ENCODE results near the gene USP34. TPM values are rescaled to one million over a fixed set of nuclear protein-coding genes. Genes with fewer than 3 reads are reported as not detected.

The USP34 gene
- total and polyA plus RNA-seq, 2 of the 8 experiments (the other 6 are each of a cell fraction or from before 2014, with no cell fraction given), result 56.7 to 91.7 TPM

- Histone ChIP-seq H3K79me1 (ENCODE audit: low read depth, low read length) (peaks cover 5% of the 10 kb centered on the region; the same call in 1 of the 2 replicates), H3K4ac (replicated peaks; ENCODE audit: insufficient read length, low read depth, low read length) (no peak overlapping the region), H3K27me3 (replicated peaks in 1 of 4; ENCODE audit: control insufficient read depth in 3 of 4, extremely low read depth in 1 of 4, insufficient read depth in 3 of 4, low read length in 3 of 4) (no peaks in the 10 kb centered on the region), H4K91ac (replicated peaks; ENCODE audit: insufficient read length, low read length) (no peak overlapping the region), H2BK5ac (ENCODE audit: low read depth, low read length) (no peak overlapping the region), H2AFZ (ENCODE audit: low read length) (no peak overlapping the region), H3K9ac (replicated peaks in 1 of 4; ENCODE audit: extremely low read depth in 1 of 4, low read depth in 3 of 4, low read length in 3 of 4) (no peak overlapping the region), H3K9me3 (ENCODE audit: insufficient read depth in 2 of 2, low read depth in 1 of 2, low read length in 1 of 2) (peaks cover 11 to 12% of the 10 kb centered on the region in 2 experiments; a peak in 2 of 4 replicates), H4K8ac (ENCODE audit: extremely low read depth, insufficient read depth, low read length) (no peak overlapping the region), H2BK120ac (replicated peaks; ENCODE audit: low read depth, low read length) (no peak overlapping the region), H3K4me1 (replicated peaks in 1 of 4; ENCODE audit: control insufficient read depth in 3 of 4, insufficient read depth in 4 of 4, low read length in 3 of 4) (0 out of 7 replicates have a peak, but pooled peaks cover 0 to 2% (median 0%) of the 10 kb centered on the region in 4 experiments), H3K27ac (ENCODE audit: low read depth, low read length) (no peak overlapping the region), H4K5ac (ENCODE audit: insufficient read length, low read depth, low read length) (no peak overlapping the region), H3K4me2 (ENCODE audit: insufficient read depth in 1 of 2, low read depth in 2 of 2, low read length in 2 of 2) (no peak overlapping the region), H2BK15ac (ENCODE audit: low read length) (no peak overlapping the region), H2BK12ac (ENCODE audit: low read depth, low read length) (no peak overlapping the region), H3K36me3 (ENCODE audit: control insufficient read depth in 2 of 4, insufficient read depth in 4 of 4, low read length in 3 of 4) (peaks cover 0 to 10% (median 5%) of the 10 kb centered on the region in 4 experiments; a peak in 4 of 8 replicates), H3K18ac (ENCODE audit: extremely low read depth, low read length) (no peak overlapping the region), H4K20me1 (replicated peaks in 1 of 2; ENCODE audit: control insufficient read depth in 1 of 2, insufficient read depth in 2 of 2, low read length in 2 of 2) (peaks cover 0 to 4% of the 10 kb centered on the region in 2 experiments), H3K79me2 (ENCODE audit: control insufficient read depth in 1 of 2, insufficient read depth in 2 of 2, low read length in 2 of 2) (peaks cover 0 to 83% of the 10 kb centered on the region in 2 experiments; a peak in 2 of 4 replicates), H3K23me2 (ENCODE audit: low read depth, low read length) (no peaks in the 10 kb centered on the region), H3K14ac (ENCODE audit: insufficient read length) (no peak overlapping the region), H2BK20ac (ENCODE audit: low read length) (no peak overlapping the region), H3K4me3 (ENCODE audit: extremely low read depth in 1 of 4, insufficient read depth in 2 of 4, low read depth in 3 of 4, low read length in 4 of 4) (no peak overlapping the region), H3K56ac (replicated peaks; ENCODE audit: insufficient read length, low read depth, low read length) (no peak overlapping the region), H2AK5ac (ENCODE audit: low read depth, low read length) (no peak overlapping the region), H3K23ac (ENCODE audit: insufficient read length) (no peak overlapping the region)
- TF ChIP-seq HDAC6 (IDR thresholded peaks at IDR 0.05; ENCODE audit: low read depth, low read length) (no peak), KDM1A (IDR thresholded peaks at IDR 0.05; ENCODE audit: borderline replicate concordance, low read length) (no peak), NRF1 (IDR thresholded peaks at IDR 0.05; ENCODE audit: low read depth, low read length) (no peak), SRF (IDR thresholded peaks at IDR 0.05; ENCODE audit: low read depth, low read length) (no peak), RAD21 (IDR thresholded peaks at IDR 0.05 in 1 of 2, conservative IDR thresholded peaks at IDR 0.05 in 1 of 2; ENCODE audit: low read depth in 2 of 2, low read length in 2 of 2) (no peak), KDM4A (IDR thresholded peaks at IDR 0.05; ENCODE audit: low read depth, low read length, severe bottlenecking) (no peak)
- DNase-seq (ENCODE audit: low read depth in 1 of 2, low spot score in 2 of 2) (no peak), FAIRE-seq (no peak)
- WGBS, 2 experiments (ENCODE audit: extremely low coverage in 1 of 2, insufficient coverage in 1 of 2, insufficient read length in 1 of 2, insufficient replicate concordance in 2 of 2, low coverage in 1 of 2, low lambda C conversion rate in 2 of 2, missing lambda C conversion rate in 1 of 2), result 91% methylated on average over 6 of the region's 6 CpGs; no CpG with 5 or more reads in 1 of the 2 experiments
- CTCF ChIA-PET (ENCODE audit: partially characterized antibody), result no interaction called here
- POLR2A ChIA-PET (ENCODE audit: partially characterized antibody), result interaction anchor here (0.9 kb wide), 1 partner anchor 10 kb away, joined by 3 read pairs; no protein-coding TSS in a partner anchor
These were observed 113.2 kb downstream of the USP34 start for GRCh38 chr2:61357681-61358080.

Data from H1 (cell line).